ENCODE data around the gene SAPCD2.
A peak's percentile ranks its signal among the peaks of the same experiment; 100 is the strongest.

SAPCD2 gene

GRCh38 chr9:137107312-137107921 is 37.1 kb upstream of the SAPCD2 start:
- no peak for DNase-seq

- DNase-seq, result no peak
Observed at GRCh38 chr9:137106662-137107250, 36.4 kb upstream of the SAPCD2 start.

- no peak for DNase-seq
Observed at GRCh38 chr9:137105814-137106661, 35.7 kb upstream of the SAPCD2 start.

DNA sequence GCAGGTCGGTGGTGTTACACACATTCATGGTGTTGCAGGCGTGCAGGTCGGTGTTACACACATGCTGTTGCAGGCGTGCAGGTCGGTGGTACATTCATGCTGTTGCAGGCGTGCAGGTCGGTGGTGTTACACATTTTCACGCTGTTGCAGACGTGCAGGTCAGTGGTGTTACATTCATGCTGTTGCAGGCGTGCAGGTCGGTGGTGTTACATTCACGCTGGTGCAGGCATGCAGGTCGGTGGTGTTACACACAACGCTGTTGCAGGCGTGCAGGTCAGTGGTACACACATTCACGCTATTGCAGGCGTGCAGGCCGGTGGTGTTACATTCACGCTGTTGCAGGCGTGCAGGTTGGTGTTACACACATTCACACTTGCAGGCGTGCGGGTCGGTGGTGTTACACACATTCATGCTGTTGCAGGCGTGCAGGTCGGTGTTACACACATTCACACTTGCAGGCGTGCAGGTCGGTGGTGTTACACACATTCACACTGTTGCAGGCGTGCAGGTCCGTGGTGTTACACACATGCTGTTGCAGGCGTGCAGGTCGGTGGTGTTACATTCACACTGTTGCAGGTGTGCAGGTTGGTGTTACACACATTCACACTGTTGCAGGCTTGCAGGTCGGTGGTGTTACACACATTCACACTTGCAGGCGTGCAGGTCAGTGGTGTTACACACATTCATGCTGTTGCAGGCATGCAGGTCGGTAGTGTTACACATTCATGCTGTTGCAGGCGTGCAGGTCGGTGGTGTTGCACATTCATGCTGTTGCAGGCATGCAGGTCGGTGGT is 33.0 kb upstream of the SAPCD2 start:
- no peak for DNase-seq

DNA sequence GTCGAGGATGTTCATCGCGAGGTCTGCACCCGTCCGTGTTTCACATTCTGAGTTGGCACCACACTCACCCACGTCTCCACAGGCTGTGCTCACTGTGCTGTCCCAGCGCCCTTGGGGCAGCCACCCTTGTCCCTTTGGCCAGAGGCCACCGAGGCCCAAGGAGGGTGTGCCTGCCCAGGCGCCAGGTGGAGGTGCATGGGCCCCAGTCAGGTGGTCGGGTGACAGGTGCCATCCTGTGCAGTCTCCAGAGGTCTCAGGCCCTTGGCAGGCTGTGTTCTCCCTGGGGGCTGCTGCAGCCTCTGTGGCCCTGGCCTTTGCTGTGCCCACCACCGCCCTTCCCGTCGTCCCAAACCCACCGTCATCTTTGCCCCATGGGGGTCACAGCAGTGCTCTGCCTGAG is 28.9 kb upstream of the SAPCD2 start:
- DNase-seq, result no peak

DNA sequence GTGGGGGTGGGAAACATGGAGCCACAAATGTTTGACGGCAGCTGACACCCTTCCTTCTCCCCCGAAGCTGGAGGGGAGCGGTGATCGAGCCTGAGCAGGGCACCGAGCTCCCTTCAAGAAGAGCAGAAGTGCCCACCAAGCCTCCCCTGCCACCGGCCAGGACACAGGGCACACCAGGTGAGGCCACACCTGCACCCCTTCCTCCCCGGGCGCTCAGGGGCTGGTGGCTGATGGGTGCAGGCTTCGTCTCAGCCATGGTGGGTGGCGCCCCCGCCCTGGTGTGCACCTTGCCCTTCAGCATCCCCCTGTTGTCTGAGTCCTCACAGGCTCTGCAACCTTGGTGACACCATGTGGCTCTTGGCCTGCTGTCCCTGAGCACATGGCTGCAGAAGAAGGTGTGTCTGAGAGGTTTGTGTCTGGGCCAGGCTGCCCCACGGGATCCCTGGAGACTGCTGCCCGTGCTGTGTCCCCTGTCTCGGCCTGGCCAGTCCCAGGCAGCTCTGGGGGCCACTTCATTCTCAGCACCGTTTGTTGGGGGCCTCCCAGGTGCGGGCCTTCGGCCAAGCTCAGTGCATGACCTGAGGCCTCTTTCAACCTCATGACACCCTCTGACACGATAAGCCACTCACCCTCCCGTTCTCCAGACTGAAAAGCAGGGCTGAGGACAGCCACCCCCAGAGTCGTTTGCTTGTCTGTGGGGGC is 27.6 kb upstream of the SAPCD2 start:
- DNase-seq, result no peak

DNA sequence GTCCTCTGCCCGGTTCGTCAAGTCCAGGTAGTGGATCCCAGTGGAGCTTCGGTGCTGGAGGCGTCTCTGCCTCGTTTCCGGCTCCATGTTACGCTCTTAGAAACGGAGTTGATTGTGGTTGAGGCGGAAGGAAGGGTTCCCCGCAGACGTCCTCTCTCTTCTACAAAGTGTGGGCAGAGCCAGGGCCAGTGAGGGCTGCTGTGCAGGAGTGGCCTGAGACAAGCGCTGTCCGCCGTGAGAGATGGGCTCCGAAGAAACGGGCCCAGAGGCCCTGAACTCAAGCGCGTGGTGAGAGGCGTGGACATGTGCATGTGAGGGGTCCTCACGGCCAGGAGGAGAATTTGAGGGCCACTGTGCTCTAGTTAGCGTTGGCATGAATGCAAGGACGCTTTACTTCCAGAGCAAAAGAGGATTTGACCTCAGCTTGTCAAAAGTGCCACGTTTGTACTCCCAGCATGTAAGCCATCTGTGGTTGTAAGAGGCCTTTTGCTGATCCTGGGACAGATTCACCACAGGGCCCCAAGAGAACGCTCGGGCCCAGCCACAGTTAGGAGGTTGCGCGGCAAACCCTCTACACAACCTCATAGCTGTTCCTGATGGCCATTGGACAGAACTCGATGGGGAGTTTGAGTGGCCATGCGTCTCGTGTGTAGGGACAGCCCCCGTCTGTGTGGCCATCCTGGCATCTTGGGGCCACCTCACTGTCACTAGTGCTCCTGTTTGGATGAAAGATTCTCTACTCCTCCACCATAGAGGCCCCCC is 26.6 kb upstream of the SAPCD2 start:
- no peak for DNase-seq

DNA sequence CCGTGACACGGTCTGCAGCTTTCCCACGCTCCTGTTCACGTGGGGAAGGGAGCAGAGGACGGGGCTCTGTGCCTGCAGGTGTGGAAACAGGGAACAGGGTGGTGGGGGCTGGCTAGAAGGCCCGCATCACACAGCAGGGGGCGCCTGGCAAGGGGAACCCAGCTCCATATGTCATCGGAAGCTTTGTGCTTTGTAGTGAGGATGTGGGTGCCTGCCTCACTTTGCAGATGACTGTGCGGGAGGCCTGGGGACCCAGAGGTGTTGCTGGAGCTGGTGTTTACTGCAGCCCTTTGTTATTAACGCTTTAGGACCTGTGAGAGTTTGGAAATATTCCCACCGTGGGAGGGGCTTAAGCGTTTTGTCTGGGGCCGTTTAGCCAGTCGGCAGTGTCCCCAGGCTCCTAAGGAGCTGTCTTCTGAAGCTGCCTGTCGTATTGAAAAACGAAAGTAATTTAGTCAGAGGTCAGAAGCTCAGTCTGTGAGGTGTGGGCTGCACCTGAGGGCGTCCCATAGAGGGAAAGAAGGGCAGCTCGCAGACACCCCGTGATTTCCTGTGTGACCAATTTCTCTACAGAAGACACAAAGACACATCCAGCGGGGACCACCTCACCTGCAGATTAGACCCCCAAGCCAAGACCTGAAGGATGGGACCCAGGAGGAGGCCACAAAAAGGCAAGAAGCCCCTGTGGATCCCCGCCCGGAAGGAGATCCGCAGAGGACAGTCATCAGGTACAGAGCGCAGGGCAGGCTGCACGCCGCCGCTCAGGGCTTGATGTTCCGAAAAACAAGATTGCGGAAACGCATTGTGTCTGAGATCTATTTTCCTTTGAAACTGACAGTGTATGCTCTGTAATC is 25.5 kb upstream of the SAPCD2 start:
- peak; percentile 69 to 91 (median 82) for DNase-seq

DNA sequence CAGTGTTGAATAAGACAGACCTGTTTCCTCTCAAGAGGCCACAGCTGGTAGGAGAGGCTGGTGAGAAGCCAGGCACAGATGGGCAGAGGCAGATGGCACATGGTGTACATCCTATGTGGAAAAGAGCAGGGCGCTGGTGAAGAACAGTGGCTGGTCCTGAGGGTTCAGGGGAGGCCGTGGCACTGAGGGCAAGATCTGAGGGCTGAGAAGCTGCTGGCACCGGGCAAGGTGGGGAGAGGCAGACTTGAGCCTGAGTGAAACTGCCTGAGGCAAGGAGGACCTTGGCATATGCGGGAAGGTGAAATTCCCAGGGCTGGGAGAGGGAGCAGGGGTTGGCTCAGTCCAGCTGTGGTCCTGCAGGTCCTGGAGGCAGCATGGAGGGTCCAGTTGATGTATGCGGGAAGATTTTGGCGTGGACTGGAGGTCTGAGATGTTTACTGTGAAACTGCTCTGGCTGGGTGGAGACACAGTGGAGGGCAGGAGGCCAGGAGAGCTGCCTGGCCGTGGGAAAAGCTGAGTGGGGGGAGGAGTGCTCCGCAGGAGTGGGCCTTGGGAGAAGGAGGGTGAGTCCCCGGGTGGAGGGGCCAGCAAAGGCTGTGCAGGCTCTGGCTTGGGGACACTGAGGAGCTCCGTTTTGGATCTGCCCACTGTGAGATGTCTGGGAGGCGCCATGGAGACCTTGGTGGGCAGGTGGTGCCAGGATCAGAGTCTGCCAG is 19.0 kb upstream of the SAPCD2 start:
- no peak for DNase-seq

DNA sequence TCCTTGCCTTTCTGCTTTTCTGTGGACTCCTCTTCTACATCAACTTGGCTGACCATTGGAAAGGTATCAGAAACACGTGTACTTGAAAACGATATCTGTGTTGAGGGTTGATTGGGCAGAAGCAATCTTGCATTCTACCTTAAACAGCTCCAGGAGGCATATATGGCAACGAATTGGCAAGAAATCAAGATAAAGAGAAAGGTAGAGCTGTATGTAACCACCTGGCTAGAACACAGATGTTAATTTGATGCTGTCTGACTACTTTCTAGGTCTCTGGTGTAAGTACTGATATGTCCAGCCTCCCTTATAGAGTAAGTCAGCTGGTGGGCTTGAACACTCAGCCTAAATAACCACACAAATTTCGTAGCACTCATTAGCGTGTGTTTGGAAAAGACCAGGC is 17.8 kb upstream of the SAPCD2 start:
- DNase-seq, result no peak

- no peak for DNase-seq
Observed at GRCh38 chr9:137087409-137087925, 17.1 kb upstream of the SAPCD2 start.

DNA sequence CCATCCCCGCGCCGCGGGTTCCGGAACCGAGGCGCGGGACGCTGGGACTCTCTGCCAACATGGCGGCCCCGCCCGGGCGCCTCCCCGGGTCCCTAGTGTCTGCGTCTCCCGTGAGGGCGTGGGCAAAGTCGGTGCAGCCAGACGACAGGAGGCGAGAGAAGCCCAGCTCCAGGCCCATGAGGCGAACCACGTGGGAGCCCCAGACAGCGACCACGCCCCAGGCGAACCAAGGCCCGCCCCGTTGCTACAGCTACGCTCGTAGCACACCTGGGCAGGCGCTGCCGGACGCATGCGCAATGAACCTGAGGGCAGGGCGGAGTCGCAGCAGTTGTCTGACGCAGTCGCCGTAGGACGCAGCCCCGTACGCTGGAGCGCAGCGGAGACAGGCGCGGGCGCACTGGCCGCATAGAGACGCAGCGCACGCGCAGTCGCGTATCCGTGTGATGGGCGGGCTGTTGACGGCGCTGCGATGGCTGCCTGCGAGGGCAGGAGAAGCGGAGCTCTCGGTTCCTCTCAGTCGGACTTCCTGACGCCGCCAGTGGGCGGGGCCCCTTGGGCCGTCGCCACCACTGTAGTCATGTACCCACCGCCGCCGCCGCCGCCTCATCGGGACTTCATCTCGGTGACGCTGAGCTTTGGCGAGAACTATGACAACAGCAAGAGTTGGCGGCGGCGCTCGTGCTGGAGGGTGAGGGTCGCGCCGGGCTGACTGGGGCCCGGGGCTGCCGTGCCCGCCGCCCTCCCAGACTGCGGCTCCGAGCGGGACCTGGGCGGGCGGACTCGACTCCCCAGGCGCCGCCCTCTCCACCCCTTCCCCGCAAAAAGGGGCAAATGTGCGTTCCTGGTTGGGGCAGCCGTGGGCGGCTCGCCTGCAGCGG is 16.4 kb upstream of the SAPCD2 start, which contains the start of gene MAN1B1:
Gene MAN1B1 (plus strand): TSS at position 455 of the 878 bp plus-strand sequence. CDS start 15 bp downstream, at position 470.
- DNase-seq, result peak; percentile 99 to 100 (median 100)

GRCh38 chr9:137085920-137086530 is 15.7 kb upstream of the SAPCD2 start:
- peak in 1 of 5 donors; percentile 37 for DNase-seq

GRCh38 chr9:137084526-137084925 is 14.2 kb upstream of the SAPCD2 start:
- no peak for DNase-seq

- no peak for DNase-seq
Observed at GRCh38 chr9:137083394-137084004, 13.1 kb upstream of the SAPCD2 start.

GRCh38 chr9:137082925-137083290 is 12.6 kb upstream of the SAPCD2 start:
- no peak for DNase-seq

DNA sequence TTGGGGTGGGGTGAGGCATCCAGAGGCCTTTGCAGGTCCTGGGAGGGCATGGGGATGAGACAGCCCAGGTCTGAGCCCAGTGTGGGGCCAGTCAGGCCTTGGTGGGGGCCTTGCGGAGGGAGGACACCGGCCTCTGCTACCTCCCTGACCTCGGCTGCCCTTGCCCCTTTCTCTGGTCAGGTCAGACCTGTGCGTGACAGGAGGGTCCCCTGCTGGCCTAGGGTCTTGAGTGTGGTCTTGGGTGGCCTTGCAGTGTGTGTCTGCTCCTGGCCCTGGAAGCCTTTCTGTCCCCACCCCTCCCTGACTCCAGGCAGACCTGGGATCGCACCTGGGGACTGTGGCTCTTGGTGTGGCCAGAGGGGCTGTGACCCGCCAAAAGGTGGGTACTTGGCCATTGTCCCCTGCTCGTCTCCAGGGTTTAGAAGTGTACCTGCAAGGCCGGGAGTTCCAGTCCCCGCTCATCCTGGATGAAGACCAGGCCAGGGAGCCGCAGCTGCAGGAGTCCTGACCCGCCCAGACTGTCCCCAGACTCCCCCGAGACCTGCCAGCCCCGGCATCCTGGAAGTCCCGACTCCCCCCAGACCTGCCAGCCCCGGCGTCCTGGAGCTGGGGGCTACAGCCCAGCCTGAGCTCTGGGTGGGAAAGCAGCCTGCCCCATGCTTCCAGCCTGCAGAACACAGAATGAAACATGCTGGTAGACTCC is 12.0 kb upstream of the SAPCD2 start:
- no peak for DNase-seq

Data from T-helper 1 cell (primary cell).